Panc1 (cell line): Measurements from ENCODE around the gene NOC2L. TPM values are rescaled to one million over a fixed set of nuclear protein-coding genes. Genes with fewer than 3 reads are reported as not detected.

ENCODE experiments used
- ATAC-seq: fragments of 200-7000 bp; cut with Tn5 transposase; 2 replicates; pipeline ENCODE4 v1.9.1; 2020; ENCODE audit warnings: mild to moderate bottlenecking, moderate library complexity
- BruUV-seq: library from RNA; stranded (reverse); fragments of 400-500 nt; replicated peaks from 2 replicates; lab custom pipeline; 2021; lab: Mats Ljungman, UMichigan
- CTCF ChIA-PET: fragments of 300-600 bp; sonication (Branson Sonifier 250); formaldehyde crosslinking; loops from one replicate; lab custom pipeline; 2022; ENCODE audit warnings: antibody characterized with exemption; lab: Charles Lee
- POLR2A ChIA-PET: fragments of 300-600 bp; sonication (Branson Sonifier 250); formaldehyde crosslinking; loops from one replicate; lab custom pipeline; 2022; ENCODE audit warnings: antibody characterized with exemption; lab: Charles Lee
- DNase-seq: peaks from one replicate; pipeline ENCODE4 v3.0.0-alpha.2; 2010; ENCODE audit warnings: low read depth, low spot score
- H3K27ac ChIP-seq: 2 replicates; pipeline ENCODE4 v1.5.1; 2011; ENCODE audit warnings: mild to moderate bottlenecking, low read length, inconsistent platforms
- H3K27me3 ChIP-seq: fragments of 200-500 bp; sonication (Bioruptor generic); 2 replicates; pipeline ENCODE4 v1.6.0; 2014; ENCODE audit warnings: low read length, inconsistent platforms; ENCODE audit not compliant: control insufficient read depth, insufficient read depth
- H3K36me3 ChIP-seq: fragments of 200-500 bp; sonication (Bioruptor generic); 2 replicates; pipeline ENCODE4 v1.5.1; 2014; ENCODE audit warnings: inconsistent platforms, mild to moderate bottlenecking, low read length, moderate library complexity; ENCODE audit not compliant: control insufficient read depth, insufficient read depth
- H3K4me1 ChIP-seq: 2 replicates; pipeline ENCODE4 v1.5.1; 2011; ENCODE audit warnings: inconsistent platforms, mild to moderate bottlenecking, low read length, moderate library complexity; ENCODE audit not compliant: control insufficient read depth, insufficient read depth
- H3K4me3 ChIP-seq, 2 experiments: 2 replicates each; pipeline ENCODE4 v1.5.1; 2011 to 2012; ENCODE audit warnings: low read depth in 2 of 2, low read length in 2 of 2, mild to moderate bottlenecking in 2 of 2, inconsistent platforms in 1 of 2, moderate library complexity in 1 of 2
- H3K9me3 ChIP-seq: fragments of 200-500 bp; sonication (Bioruptor generic); 2 replicates; pipeline ENCODE4 v1.5.1; 2014; ENCODE audit warnings: low read depth, mild to moderate bottlenecking, inconsistent platforms, low read length, moderate library complexity; ENCODE audit not compliant: control insufficient read depth, insufficient read depth
- CTCF ChIP-seq: fragments of 450-650 bp; IDR thresholded peaks from 2 replicates; pipeline ENCODE4 v1.5.1; 2017; ENCODE audit warnings: mild to moderate bottlenecking
- POLR2AphosphoS5 ChIP-seq: IDR thresholded peaks from 2 replicates; pipeline ENCODE4 v1.6.1; 2012; ENCODE audit warnings: mild to moderate bottlenecking, low read depth, low read length, moderate library complexity
- REST ChIP-seq, 2 experiments: IDR thresholded peaks; 2 replicates each; pipeline ENCODE4 v1.6.1; 2011 to 2012; ENCODE audit warnings: low read depth in 2 of 2, control low read depth in 1 of 2, low read length in 1 of 2, mild to moderate bottlenecking in 1 of 2, moderate library complexity in 1 of 2; ENCODE audit not compliant: insufficient read depth in 1 of 2
- SIN3A ChIP-seq: IDR thresholded peaks from 2 replicates; pipeline ENCODE4 v1.6.1; 2012; ENCODE audit warnings: low read depth, mild to moderate bottlenecking, low read length, moderate library complexity, borderline replicate concordance; ENCODE audit not compliant: insufficient read depth
- TCF7L2 ChIP-seq: IDR thresholded peaks from 2 replicates; pipeline ENCODE4 v1.6.1; 2011; ENCODE audit warnings: mild to moderate bottlenecking, low read depth, low read length, inconsistent platforms
- in situ Hi-C: cut with HindIII; loops from 2 replicates; pipeline ENCODE4 v1.10.0; 2016; ENCODE audit warnings: low sequenced_read_pairs, low pct_unique_long_range_greater_than_20kb
- intact Hi-C: fragments of 100-400 bp; cut with micrococcal nuclease; formaldehyde crosslinking; loops from one replicate; pipeline ENCODE4 v1.10.0; 2022; ENCODE audit not compliant: unreplicated experiment
- total RNA-seq: library from RNA; stranded (reverse); gene quantifications from one replicate; pipeline ENCODE4 v1.2.1, GENCODE V29; 2021; ENCODE audit not compliant: unreplicated experiment

NOC2L gene
- total RNA-seq, 1 experiment from 2014 or later = 193 TPM

GRCh38 chr1:917466-918091 is 41.5 kb downstream of the NOC2L start:
- no TSS peak for BruUV-seq
- Histone ChIP-seq H3K4me3 (no peak overlapping the region), H3K27ac (peak overlapping the region; percentile 65; the same call in 1 of the 2 replicates), H3K4me1 (peaks cover 78% of the 10 kb centered on the region), H3K27me3 (no peaks in the 10 kb centered on the region), H3K36me3 (no peaks in the 10 kb centered on the region), H3K9me3 (no peaks in the 10 kb centered on the region)
- ATAC-seq (no peak), DNase-seq (no peak)
- TF ChIP-seq TCF7L2 (0 out of 2 replicates have a peak, but pooled peaks have one; percentile 27), CTCF (no peak)
- intact Hi-C loops (no loop called here), in situ Hi-C loops (no loop called here)
- CTCF ChIA-PET = no interaction called here
- POLR2A ChIA-PET = no interaction called here

- H3K4me1 ChIP-seq = peaks cover 78% of the 10 kb centered on the region
- TF ChIP-seq TCF7L2 = no peak
- TF ChIP-seq POLR2AphosphoS5 = no peak; the same call in 1 of the 2 replicates
- no peak for TF ChIP-seq REST (IDR thresholded peaks at IDR 0.05; ENCODE audit: insufficient read depth in 1 of 2, low read depth in 2 of 2, low read length in 1 of 2)
- TF ChIP-seq CTCF = no peak
- no peak for TF ChIP-seq SIN3A
- H3K27me3 ChIP-seq = no peaks in the 10 kb centered on the region
- peak overlapping the region; percentile 65; the same call in 1 of the 2 replicates for H3K27ac ChIP-seq
- ChIA-PET CTCF (no interaction called here), POLR2A (no interaction called here)
- intact Hi-C loops (no loop called here), in situ Hi-C loops (no loop called here)
- ATAC-seq = no peak; the same call in 1 of the 2 replicates
- H3K36me3 ChIP-seq = no peaks in the 10 kb centered on the region
- H3K9me3 ChIP-seq = no peaks in the 10 kb centered on the region
- BruUV-seq = no TSS peak
- no peak overlapping the region for H3K4me3 ChIP-seq
- no peak for DNase-seq
These were observed 42.0 kb downstream of the NOC2L start for GRCh38 chr1:917076-917459.
